Fibroblast of mammary gland (primary cell): ENCODE data around the gene PODXL2.

Experiments
- DNase-seq: peaks from one replicate; pipeline ENCODE4 v3.0.0-alpha.2; 2010; ENCODE audit warnings: low read depth
- H3K4me3 ChIP-seq: 2 replicates; pipeline ENCODE4 v1.5.1; 2011; ENCODE audit warnings: low read depth, mild to moderate bottlenecking, low read length, moderate library complexity; ENCODE audit not compliant: control insufficient read depth
- TF ChIP-seq, protein P1 (sequence below): conservative IDR thresholded peaks from 2 replicates; pipeline ENCODE4 v1.5.1; 2011; ENCODE audit warnings: low read depth, low read length, inconsistent platforms; ENCODE audit not compliant: control insufficient read depth, insufficient read depth

PODXL2 gene

DNA sequence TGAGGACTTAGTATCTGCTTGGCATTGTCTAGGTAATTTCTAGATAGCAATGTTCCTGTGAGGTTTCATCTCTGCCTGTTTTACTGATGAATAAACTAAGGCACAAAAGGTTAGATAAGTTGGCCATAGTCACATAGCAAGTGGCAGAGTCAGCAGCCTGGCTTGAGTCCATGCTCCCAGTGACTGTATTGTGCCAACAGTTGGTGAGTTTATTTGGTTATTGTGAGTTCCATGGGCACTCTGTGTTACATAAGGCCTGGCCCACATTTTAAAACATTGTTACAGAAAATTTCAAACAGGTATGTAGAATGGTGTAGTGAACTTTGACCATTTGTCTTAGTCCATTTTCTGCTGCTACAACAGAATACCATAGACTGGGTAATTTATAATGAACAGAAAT lies 15.6 kb upstream of the PODXL2 start:
- H3K4me3 ChIP-seq, result no peak overlapping the region
- DNase-seq, result peak; percentile 6
- TF ChIP-seq, protein P1, sequence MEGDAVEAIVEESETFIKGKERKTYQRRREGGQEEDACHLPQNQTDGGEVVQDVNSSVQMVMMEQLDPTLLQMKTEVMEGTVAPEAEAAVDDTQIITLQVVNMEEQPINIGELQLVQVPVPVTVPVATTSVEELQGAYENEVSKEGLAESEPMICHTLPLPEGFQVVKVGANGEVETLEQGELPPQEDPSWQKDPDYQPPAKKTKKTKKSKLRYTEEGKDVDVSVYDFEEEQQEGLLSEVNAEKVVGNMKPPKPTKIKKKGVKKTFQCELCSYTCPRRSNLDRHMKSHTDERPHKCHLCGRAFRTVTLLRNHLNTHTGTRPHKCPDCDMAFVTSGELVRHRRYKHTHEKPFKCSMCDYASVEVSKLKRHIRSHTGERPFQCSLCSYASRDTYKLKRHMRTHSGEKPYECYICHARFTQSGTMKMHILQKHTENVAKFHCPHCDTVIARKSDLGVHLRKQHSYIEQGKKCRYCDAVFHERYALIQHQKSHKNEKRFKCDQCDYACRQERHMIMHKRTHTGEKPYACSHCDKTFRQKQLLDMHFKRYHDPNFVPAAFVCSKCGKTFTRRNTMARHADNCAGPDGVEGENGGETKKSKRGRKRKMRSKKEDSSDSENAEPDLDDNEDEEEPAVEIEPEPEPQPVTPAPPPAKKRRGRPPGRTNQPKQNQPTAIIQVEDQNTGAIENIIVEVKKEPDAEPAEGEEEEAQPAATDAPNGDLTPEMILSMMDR, result no peak

DNA sequence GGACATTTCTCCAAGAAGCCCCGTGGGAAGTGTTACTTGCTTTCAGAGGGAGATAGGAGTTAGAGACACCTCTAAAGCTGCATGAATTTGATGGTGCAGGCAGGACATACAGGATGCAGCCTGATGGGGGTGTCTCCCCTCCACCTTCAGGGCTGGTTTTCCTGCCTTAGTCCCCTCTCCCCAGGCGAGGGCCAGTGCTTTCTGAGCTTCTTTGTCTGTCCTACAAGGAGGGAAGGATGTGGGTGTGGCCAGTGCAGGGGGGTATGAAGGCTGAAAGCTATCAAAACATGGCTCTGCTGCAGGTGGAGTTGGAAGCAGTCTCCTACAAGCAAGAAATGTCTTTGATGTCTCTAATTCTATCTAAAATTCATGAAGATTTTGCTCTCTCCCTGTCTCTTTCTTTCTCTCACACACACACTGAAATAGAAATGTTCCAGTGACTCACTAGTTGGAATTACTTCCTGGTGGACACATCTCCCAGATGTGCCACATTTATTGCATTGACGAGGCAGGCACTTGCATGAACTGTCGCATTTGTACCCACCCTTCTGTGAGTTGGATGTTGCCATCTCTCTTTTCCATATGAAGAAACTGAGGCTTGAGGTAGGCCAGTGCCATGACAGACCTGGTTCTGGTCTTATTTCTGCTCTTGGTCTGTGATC lies 13.9 kb upstream of the PODXL2 start:
- peak; percentile 8 for DNase-seq
- TF ChIP-seq, protein P1, result no peak
- H3K4me3 ChIP-seq, result no peak overlapping the region

DNA sequence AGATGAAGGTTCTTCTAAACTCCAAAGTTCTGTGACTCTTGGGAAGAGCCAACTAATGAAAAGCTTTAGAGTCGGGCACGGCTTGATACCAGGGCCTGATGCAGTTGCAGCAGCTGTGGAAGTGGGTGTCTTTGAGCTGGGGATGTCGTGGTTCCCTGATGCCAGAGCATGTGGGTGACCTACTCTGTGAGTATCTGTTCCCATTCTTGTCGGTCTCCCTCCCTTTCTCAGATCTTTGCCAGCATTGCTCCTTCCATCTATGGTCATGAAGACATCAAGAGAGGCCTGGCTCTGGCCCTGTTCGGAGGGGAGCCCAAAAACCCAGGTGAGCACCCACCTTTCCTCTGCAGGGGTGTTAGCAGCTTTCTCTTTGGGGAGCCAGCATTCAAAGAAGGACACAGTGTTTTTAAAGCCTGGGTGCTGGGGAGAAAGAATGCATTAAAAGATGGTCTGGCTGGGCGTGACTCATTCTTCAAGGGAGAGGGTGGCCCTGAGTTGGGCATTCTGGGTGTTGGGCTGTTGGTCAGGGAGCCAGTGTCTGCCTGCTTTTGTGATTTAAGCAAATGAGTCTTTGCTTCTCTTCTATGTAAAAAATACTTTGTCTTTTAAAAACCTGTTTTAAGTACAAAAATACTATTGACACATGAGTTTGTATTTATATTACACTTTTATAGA lies 13.2 kb upstream of the PODXL2 start:
- no peak for DNase-seq
- H3K4me3 ChIP-seq, result no peak overlapping the region
- TF ChIP-seq, protein P1, result no peak

DNA sequence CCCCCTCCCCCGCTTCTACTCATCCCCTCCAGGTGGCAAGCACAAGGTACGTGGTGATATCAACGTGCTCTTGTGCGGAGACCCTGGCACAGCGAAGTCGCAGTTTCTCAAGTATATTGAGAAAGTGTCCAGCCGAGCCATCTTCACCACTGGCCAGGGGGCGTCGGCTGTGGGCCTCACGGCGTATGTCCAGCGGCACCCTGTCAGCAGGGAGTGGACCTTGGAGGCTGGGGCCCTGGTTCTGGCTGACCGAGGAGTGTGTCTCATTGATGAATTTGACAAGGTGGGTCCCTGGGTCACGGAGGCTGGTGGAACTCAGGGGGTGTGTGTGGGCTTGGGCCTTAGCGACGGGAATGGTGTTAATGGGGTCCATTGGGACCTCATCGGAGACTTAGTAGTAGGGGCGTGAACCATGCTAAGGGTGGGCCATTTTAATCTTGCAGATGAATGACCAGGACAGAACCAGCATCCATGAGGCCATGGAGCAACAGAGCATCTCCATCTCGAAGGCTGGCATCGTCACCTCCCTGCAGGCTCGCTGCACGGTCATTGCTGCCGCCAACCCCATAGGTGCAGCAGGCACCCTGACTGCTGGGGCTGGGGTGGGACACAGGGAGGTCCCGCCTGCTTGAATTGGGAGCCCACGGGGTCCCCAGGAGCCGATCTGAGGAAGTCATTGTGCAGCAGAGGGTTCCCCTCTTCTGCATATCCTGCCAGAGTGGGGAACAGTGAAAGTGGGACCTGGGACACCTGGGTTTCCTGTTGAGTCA lies 12.0 kb upstream of the PODXL2 start:
- DNase-seq, result no peak
- H3K4me3 ChIP-seq, result no peak overlapping the region
- TF ChIP-seq, protein P1, result no peak

DNA sequence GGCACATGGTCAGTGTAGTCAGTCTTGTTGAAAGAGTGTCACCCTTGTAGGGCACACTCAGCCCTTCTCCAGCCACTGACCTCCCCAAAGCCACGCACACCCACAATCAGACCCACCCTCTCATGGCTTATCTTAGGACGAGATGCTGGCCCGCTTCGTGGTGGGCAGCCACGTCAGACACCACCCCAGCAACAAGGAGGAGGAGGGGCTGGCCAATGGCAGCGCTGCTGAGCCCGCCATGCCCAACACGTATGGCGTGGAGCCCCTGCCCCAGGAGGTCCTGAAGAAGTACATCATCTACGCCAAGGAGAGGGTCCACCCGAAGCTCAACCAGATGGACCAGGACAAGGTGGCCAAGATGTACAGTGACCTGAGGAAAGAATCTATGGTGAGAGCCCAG lies 10.1 kb upstream of the PODXL2 start:
- no peak for DNase-seq
- H3K4me3 ChIP-seq, result no peak overlapping the region
- TF ChIP-seq, protein P1, result no peak

DNA sequence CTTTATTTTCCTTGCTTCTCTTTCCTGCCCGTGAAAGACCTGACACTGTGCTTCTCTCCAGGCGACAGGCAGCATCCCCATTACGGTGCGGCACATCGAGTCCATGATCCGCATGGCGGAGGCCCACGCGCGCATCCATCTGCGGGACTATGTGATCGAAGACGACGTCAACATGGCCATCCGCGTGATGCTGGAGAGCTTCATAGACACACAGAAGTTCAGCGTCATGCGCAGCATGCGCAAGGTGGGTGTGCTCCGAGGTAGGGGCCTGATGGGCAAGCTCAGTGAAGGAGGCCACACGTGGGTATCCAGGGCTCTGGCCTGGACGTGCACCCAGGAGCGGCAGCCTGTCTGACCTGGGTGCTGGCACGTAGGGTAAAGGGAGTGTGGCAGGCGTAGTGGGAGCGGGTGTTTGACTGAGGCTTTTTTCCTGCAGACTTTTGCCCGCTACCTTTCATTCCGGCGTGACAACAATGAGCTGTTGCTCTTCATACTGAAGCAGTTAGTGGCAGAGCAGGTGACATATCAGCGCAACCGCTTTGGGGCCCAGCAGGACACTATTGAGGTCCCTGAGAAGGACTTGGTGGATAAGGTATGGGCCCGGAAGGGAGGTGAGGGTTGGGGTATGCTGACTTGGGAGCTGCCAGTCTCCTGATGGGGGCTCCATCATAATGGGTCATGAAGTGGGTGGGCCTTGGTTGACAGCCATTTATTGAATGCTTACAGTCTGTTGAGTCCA lies 8.2 kb upstream of the PODXL2 start:
- H3K4me3 ChIP-seq, result no peak overlapping the region
- TF ChIP-seq, protein P1, result no peak
- no peak for DNase-seq
